Trophoblast cell (in vitro differentiated cells and primary cell): ENCODE results near the gene C11orf58.

Experiments used
- DNase-seq, 2 donors: peaks; one replicate each; pipeline ENCODE4 v3.0.0-alpha.2; 2016
- H2AFZ ChIP-seq: 2 replicates; pipeline ENCODE4 v1.6.1; 2013; ENCODE audit warnings: low read length, moderate library complexity, mild to moderate bottlenecking; ENCODE audit not compliant: insufficient read depth, poor library complexity
- H2AK5ac ChIP-seq: 2 replicates; pipeline ENCODE4 v1.6.1; 2013; ENCODE audit warnings: mild to moderate bottlenecking, low read length
- H2BK120ac ChIP-seq: 2 replicates; pipeline ENCODE4 v1.6.1; 2013; ENCODE audit warnings: low read length, mild to moderate bottlenecking, moderate library complexity; ENCODE audit not compliant: insufficient read depth, poor library complexity
- H2BK12ac ChIP-seq: 2 replicates; pipeline ENCODE4 v1.6.1; 2013; ENCODE audit warnings: mild to moderate bottlenecking, low read length, moderate library complexity
- H2BK5ac ChIP-seq: 2 replicates; pipeline ENCODE4 v1.6.1; 2013; ENCODE audit warnings: low read length, low read depth, moderate library complexity, mild to moderate bottlenecking; ENCODE audit not compliant: poor library complexity
- H3K14ac ChIP-seq: 2 replicates; pipeline ENCODE4 v1.6.1; 2013; ENCODE audit warnings: mild to moderate bottlenecking, low read length
- H3K18ac ChIP-seq: 2 replicates; pipeline ENCODE4 v1.6.1; 2013; ENCODE audit warnings: mild to moderate bottlenecking, low read length
- H3K23ac ChIP-seq: 2 replicates; pipeline ENCODE4 v1.6.1; 2013; ENCODE audit warnings: low read length
- H3K27ac ChIP-seq: 2 replicates; pipeline ENCODE4 v1.5.1; 2013; ENCODE audit warnings: low read depth, mild to moderate bottlenecking, inconsistent platforms, low read length, moderate library complexity
- H3K27me3 ChIP-seq: 2 replicates; pipeline ENCODE4 v1.6.1; 2013; ENCODE audit warnings: inconsistent platforms, mild to moderate bottlenecking, low read length, moderate library complexity; ENCODE audit not compliant: insufficient read depth
- H3K36me3 ChIP-seq, 2 experiments: 1 replicate in 1 of 2; 2 replicates in 1 of 2; pipeline ENCODE4 v1.6.1; 2013; ENCODE audit warnings: low read length in 2 of 2, mild to moderate bottlenecking in 2 of 2, moderate library complexity in 1 of 2; ENCODE audit not compliant: insufficient read depth in 2 of 2, control insufficient read depth in 1 of 2
- H3K4ac ChIP-seq: 2 replicates; pipeline ENCODE4 v1.6.1; 2013; ENCODE audit warnings: low read depth, mild to moderate bottlenecking, low read length, moderate library complexity
- H3K4me1 ChIP-seq, 2 experiments: 1 replicate in 1 of 2; 2 replicates in 1 of 2; pipeline ENCODE4 v1.6.1; 2013; ENCODE audit warnings: low read length in 2 of 2, mild to moderate bottlenecking in 2 of 2, moderate library complexity in 1 of 2; ENCODE audit not compliant: insufficient read depth in 2 of 2, control insufficient read depth in 1 of 2
- H3K4me2 ChIP-seq: 2 replicates; pipeline ENCODE4 v1.6.1; 2013; ENCODE audit warnings: inconsistent platforms, mild to moderate bottlenecking, low read length, moderate library complexity
- H3K4me3 ChIP-seq: 2 replicates; pipeline ENCODE4 v1.5.1; 2013; ENCODE audit warnings: mild to moderate bottlenecking, low read depth, low read length, inconsistent platforms
- H3K79me1 ChIP-seq: one replicate; pipeline ENCODE4 v1.6.1; 2013; ENCODE audit warnings: low read length
- H3K79me2 ChIP-seq: 2 replicates; pipeline ENCODE4 v1.6.1; 2013; ENCODE audit warnings: low read length, mild to moderate bottlenecking; ENCODE audit not compliant: control insufficient read depth, insufficient read depth, poor library complexity
- H3K9ac ChIP-seq: 2 replicates; pipeline ENCODE4 v1.6.1; 2013; ENCODE audit warnings: mild to moderate bottlenecking, low read length
- H3K9me3 ChIP-seq: 2 replicates; pipeline ENCODE4 v1.6.1; 2013; ENCODE audit warnings: low read depth, mild to moderate bottlenecking, control low read depth, inconsistent platforms, low read length; ENCODE audit not compliant: insufficient read depth
- H4K12ac ChIP-seq: 2 replicates; pipeline ENCODE4 v1.6.1; 2013; ENCODE audit warnings: low read depth, mild to moderate bottlenecking, low read length, moderate library complexity
- H4K8ac ChIP-seq: 2 replicates; pipeline ENCODE4 v1.6.1; 2013; ENCODE audit warnings: low read depth, mild to moderate bottlenecking, low read length, moderate library complexity
- H4K91ac ChIP-seq: one replicate; pipeline ENCODE4 v1.6.1; 2013; ENCODE audit warnings: low read depth, mild to moderate bottlenecking, low read length, moderate library complexity
- WGBS: extraction: QIAGEN DNeasy Blood & Tissue Kit; methylation state at CpG from one replicate; pipeline ENCODE4 v1.1.7; 2013; ENCODE audit warnings: missing lambda C conversion rate; ENCODE audit not compliant: insufficient read length, insufficient coverage; ENCODE audit errors: extremely low coverage; 5-methylcytosine and 5-hydroxymethylcytosine counted together

C11orf58 gene

GRCh38 chr11:16772141-16772512 lies 33.7 kb downstream of the C11orf58 start:
- Histone ChIP-seq H3K4ac (no peak overlapping the region), H4K8ac (no peak overlapping the region), H4K91ac (no peak overlapping the region), H2BK5ac (no peak overlapping the region), H3K27ac (no peak overlapping the region), H3K4me2 (no peak overlapping the region), H3K9me3 (no peaks in the 10 kb centered on the region), H2BK12ac (no peak overlapping the region), H4K12ac (no peak overlapping the region), H3K23ac (no peak overlapping the region), H3K14ac (no peak overlapping the region), H2BK120ac (no peak overlapping the region), H3K9ac (no peak overlapping the region), H3K79me2 (no peaks in the 10 kb centered on the region), H3K36me3 (peaks cover 9 to 31% of the 10 kb centered on the region in 2 experiments), H3K4me3 (no peak overlapping the region), H3K18ac (no peak overlapping the region), H3K27me3 (no peaks in the 10 kb centered on the region), H3K79me1 (no peaks in the 10 kb centered on the region), H2AFZ (no peak overlapping the region), H3K4me1 (no peaks in the 10 kb centered on the region), H2AK5ac (no peak overlapping the region)
- no CpG with 5 or more reads among the region's 2 CpGs for WGBS
- DNase-seq, result no peak

- no peaks in the 10 kb centered on the region for H3K4me1 ChIP-seq
- no peak overlapping the region for H3K27ac ChIP-seq
- no peak overlapping the region for H4K91ac ChIP-seq
- WGBS, result no CpG with 5 or more reads among the region's 9 CpGs
- no peaks in the 10 kb centered on the region for H3K79me2 ChIP-seq
- H3K18ac ChIP-seq, result no peak overlapping the region
- H2BK120ac ChIP-seq, result no peak overlapping the region
- H2AK5ac ChIP-seq, result no peak overlapping the region
- no peak overlapping the region for H3K23ac ChIP-seq
- H3K36me3 ChIP-seq, result peaks cover 21 to 40% of the 10 kb centered on the region in 2 experiments
- no peaks in the 10 kb centered on the region for H3K9me3 ChIP-seq
- no peaks in the 10 kb centered on the region for H3K79me1 ChIP-seq
- H4K8ac ChIP-seq, result no peak overlapping the region
- no peak overlapping the region for H2AFZ ChIP-seq
- H3K27me3 ChIP-seq, result no peaks in the 10 kb centered on the region
- H2BK12ac ChIP-seq, result no peak overlapping the region
- H3K9ac ChIP-seq, result no peak overlapping the region
- no peak overlapping the region for H3K4ac ChIP-seq
- no peak overlapping the region for H4K12ac ChIP-seq
- no peak overlapping the region for H3K14ac ChIP-seq
- no peak overlapping the region for H3K4me2 ChIP-seq
- no peak overlapping the region for H2BK5ac ChIP-seq
- H3K4me3 ChIP-seq, result no peak overlapping the region
- DNase-seq, result no peak
Measured at GRCh38 chr11:16773981-16774935, 35.8 kb downstream of the C11orf58 start.

DNA sequence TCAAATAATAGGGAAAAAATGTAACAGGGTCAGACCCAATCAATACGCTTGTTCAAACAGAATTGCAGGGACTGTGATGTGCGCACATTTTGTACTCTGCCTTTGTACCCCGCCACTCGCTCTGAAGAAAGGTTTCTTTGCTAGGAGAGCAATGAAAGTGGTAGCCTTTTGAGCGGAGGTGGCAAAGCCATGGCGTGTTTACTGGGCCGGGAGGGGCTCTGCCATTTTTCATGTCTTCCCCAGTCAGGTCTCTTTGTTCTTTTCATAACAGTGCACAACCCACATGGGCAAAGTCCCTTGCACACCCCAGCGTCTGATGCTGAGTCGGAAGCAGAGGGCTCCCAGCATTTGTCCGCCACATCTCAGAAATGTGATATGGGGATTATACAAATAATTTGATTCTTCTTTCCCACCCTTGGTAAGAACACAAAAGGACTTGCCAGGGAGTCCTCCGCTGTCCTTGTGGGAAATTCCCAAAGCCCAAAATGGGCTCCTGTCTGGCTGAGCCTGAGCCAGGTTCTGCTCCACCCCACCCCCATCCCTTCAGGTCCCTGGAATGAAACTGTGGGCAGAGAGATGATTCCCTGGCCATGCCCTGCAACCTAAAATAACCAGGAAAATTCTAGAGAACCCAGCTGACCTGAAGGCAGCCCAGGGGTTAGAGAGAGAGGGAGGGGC lies 36.6 kb downstream of the C11orf58 start:
- Histone ChIP-seq H3K9me3 (no peaks in the 10 kb centered on the region), H4K91ac (peak overlapping the region; percentile 42), H4K8ac (no peak overlapping the region), H3K4me3 (no peak overlapping the region), H3K36me3 (peaks cover 26 to 47% of the 10 kb centered on the region in 2 experiments), H3K27ac (no peak overlapping the region), H2BK120ac (no peak overlapping the region), H3K14ac (no peak overlapping the region), H3K4me1 (no peaks in the 10 kb centered on the region), H3K18ac (no peak overlapping the region), H3K79me1 (no peaks in the 10 kb centered on the region), H2AFZ (no peak overlapping the region), H3K9ac (no peak overlapping the region), H3K4ac (no peak overlapping the region), H2BK12ac (no peak overlapping the region), H2BK5ac (no peak overlapping the region), H4K12ac (no peak overlapping the region), H3K23ac (no peak overlapping the region), H3K27me3 (no peaks in the 10 kb centered on the region), H2AK5ac (no peak overlapping the region), H3K4me2 (no peak overlapping the region), H3K79me2 (no peaks in the 10 kb centered on the region)
- WGBS, result no CpG with 5 or more reads among the region's 11 CpGs
- no peak for DNase-seq

DNA sequence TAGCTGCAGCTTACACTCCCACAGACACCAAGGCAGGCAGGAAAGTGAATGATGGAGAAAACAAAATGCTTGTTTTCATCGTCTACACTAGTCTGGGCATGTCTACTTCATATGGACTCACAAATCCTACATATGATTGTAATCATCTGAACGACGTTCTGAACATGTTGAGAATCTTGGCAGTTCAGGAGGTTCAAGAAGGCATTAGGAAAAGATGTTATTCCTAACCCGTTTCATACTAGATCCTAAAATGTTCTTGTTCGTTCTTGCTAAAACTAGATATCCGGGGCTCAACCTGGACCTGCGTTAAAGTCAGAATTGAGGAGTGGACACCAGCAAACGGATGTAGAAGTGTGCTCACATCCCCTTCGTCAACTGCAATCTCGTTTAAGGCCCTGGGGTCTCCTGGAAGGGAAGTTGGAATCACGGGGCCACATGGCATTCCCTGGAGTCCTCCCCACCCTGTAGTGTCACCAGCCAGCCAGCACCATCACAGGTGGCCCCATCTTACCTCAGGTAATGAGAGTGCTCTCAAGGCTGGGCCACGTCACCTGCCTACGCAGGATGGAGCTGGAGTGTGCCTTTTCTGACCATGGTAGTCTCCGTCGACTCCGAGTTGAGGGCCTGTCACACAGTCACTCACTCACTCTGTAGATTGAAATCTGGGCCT lies 37.3 kb downstream of the C11orf58 start:
- Histone ChIP-seq H3K9ac (no peak overlapping the region), H3K4me1 (no peaks in the 10 kb centered on the region), H3K4me2 (no peak overlapping the region), H2BK120ac (no peak overlapping the region), H3K36me3 (peaks cover 33 to 53% of the 10 kb centered on the region in 2 experiments), H3K4ac (no peak overlapping the region), H4K8ac (no peak overlapping the region), H3K18ac (no peak overlapping the region), H2AFZ (no peak overlapping the region), H2BK5ac (no peak overlapping the region), H3K79me1 (no peaks in the 10 kb centered on the region), H3K27ac (no peak overlapping the region), H2BK12ac (no peak overlapping the region), H3K14ac (no peak overlapping the region), H4K91ac (peak overlapping the region; percentile 42), H2AK5ac (no peak overlapping the region), H3K4me3 (no peak overlapping the region), H4K12ac (no peak overlapping the region), H3K79me2 (no peaks in the 10 kb centered on the region), H3K27me3 (no peaks in the 10 kb centered on the region), H3K23ac (no peak overlapping the region), H3K9me3 (no peaks in the 10 kb centered on the region)
- WGBS, result no CpG with 5 or more reads among the region's 16 CpGs
- no peak for DNase-seq
